ENCODE data around the gene PLCXD3.

PLCXD3 gene

GRCh38 chr5:41312066-41312465 lies 198.3 kb downstream of the PLCXD3 start:
- no peak for TF ChIP-seq USF1 (IDR thresholded peaks at IDR 0.05)
- no peak for TF ChIP-seq RAD21 (IDR thresholded peaks at IDR 0.05; ENCODE audit: low read depth)
- TF ChIP-seq NFIC (IDR thresholded peaks at IDR 0.05): no peak
- no peak for TF ChIP-seq TEAD4 (IDR thresholded peaks at IDR 0.05)
- no peak for TF ChIP-seq CEBPB (IDR thresholded peaks at IDR 0.05)

GRCh38 chr5:41309275-41309674 lies 201.1 kb downstream of the PLCXD3 start:
- no peak for TF ChIP-seq REST (IDR thresholded peaks at IDR 0.05; ENCODE audit: low read depth)
- TF ChIP-seq USF1 (IDR thresholded peaks at IDR 0.05): no peak
- TF ChIP-seq CEBPB (IDR thresholded peaks at IDR 0.05): no peak
- no peak for TF ChIP-seq CREB1 (IDR thresholded peaks at IDR 0.05; ENCODE audit: low read depth)
- no peak for TF ChIP-seq ZBTB7A (IDR thresholded peaks at IDR 0.05; ENCODE audit: low read depth)
- no peak for TF ChIP-seq RAD21 (IDR thresholded peaks at IDR 0.05; ENCODE audit: low read depth)
- TF ChIP-seq YY1 (IDR thresholded peaks at IDR 0.05; ENCODE audit: low read depth): no peak
- TF ChIP-seq FOXM1 (IDR thresholded peaks at IDR 0.05; ENCODE audit: borderline replicate concordance, low read depth): no peak
- no peak for TF ChIP-seq EGR1 (IDR thresholded peaks at IDR 0.05)
- TF ChIP-seq EP300 (IDR thresholded peaks at IDR 0.05; ENCODE audit: borderline replicate concordance): no peak

- TF ChIP-seq CEBPB (IDR thresholded peaks at IDR 0.05) (no peak), TAF1 (IDR thresholded peaks at IDR 0.05; ENCODE audit: low read depth) (no peak), RAD21 (IDR thresholded peaks at IDR 0.05; ENCODE audit: low read depth) (no peak), USF1 (IDR thresholded peaks at IDR 0.05) (no peak), ZBTB7A (IDR thresholded peaks at IDR 0.05; ENCODE audit: low read depth) (no peak), YY1 (IDR thresholded peaks at IDR 0.05; ENCODE audit: low read depth) (no peak), MAX (IDR thresholded peaks at IDR 0.05) (no peak), EGR1 (IDR thresholded peaks at IDR 0.05) (no peak), NFIC (IDR thresholded peaks at IDR 0.05) (no peak), EP300 (IDR thresholded peaks at IDR 0.05; ENCODE audit: borderline replicate concordance) (no peak)
Measured at GRCh38 chr5:41306005-41306404, 204.4 kb downstream of the PLCXD3 start.

- TF ChIP-seq USF1 (IDR thresholded peaks at IDR 0.05) (no peak), CEBPB (IDR thresholded peaks at IDR 0.05) (no peak), MAX (IDR thresholded peaks at IDR 0.05) (no peak), TEAD4 (IDR thresholded peaks at IDR 0.05) (no peak), TCF12 (IDR thresholded peaks at IDR 0.05; ENCODE audit: low read depth) (no peak), EP300 (IDR thresholded peaks at IDR 0.05; ENCODE audit: borderline replicate concordance) (no peak), EGR1 (IDR thresholded peaks at IDR 0.05) (no peak), REST (IDR thresholded peaks at IDR 0.05; ENCODE audit: low read depth) (no peak), TAF1 (IDR thresholded peaks at IDR 0.05; ENCODE audit: low read depth) (no peak), NFIC (IDR thresholded peaks at IDR 0.05) (no peak), RAD21 (IDR thresholded peaks at IDR 0.05; ENCODE audit: low read depth) (no peak), YY1 (IDR thresholded peaks at IDR 0.05; ENCODE audit: low read depth) (no peak), ZBTB7A (IDR thresholded peaks at IDR 0.05; ENCODE audit: low read depth) (no peak), CREB1 (IDR thresholded peaks at IDR 0.05; ENCODE audit: low read depth) (no peak), FOXM1 (IDR thresholded peaks at IDR 0.05; ENCODE audit: borderline replicate concordance, low read depth) (no peak)
Measured at GRCh38 chr5:41305056-41305455, 205.3 kb downstream of the PLCXD3 start.

GRCh38 chr5:41296066-41296465 lies 214.3 kb downstream of the PLCXD3 start:
- TF ChIP-seq EGR1 (IDR thresholded peaks at IDR 0.05) (no peak), TEAD4 (IDR thresholded peaks at IDR 0.05) (no peak), TCF12 (IDR thresholded peaks at IDR 0.05; ENCODE audit: low read depth) (no peak), NFIC (IDR thresholded peaks at IDR 0.05) (no peak), CEBPB (IDR thresholded peaks at IDR 0.05) (no peak), REST (IDR thresholded peaks at IDR 0.05; ENCODE audit: low read depth) (no peak), FOXM1 (IDR thresholded peaks at IDR 0.05; ENCODE audit: borderline replicate concordance, low read depth) (no peak), USF1 (IDR thresholded peaks at IDR 0.05) (no peak), TAF1 (IDR thresholded peaks at IDR 0.05; ENCODE audit: low read depth) (no peak), YY1 (IDR thresholded peaks at IDR 0.05; ENCODE audit: low read depth) (no peak)
